ENCODE results near the gene AOPEP.
"Not testable (repeated sequence)": the region's sequence is repeated elsewhere in the genome, so short reads cannot be mapped to it uniquely, and the experiment has no call there.

Gene AOPEP

DNA sequence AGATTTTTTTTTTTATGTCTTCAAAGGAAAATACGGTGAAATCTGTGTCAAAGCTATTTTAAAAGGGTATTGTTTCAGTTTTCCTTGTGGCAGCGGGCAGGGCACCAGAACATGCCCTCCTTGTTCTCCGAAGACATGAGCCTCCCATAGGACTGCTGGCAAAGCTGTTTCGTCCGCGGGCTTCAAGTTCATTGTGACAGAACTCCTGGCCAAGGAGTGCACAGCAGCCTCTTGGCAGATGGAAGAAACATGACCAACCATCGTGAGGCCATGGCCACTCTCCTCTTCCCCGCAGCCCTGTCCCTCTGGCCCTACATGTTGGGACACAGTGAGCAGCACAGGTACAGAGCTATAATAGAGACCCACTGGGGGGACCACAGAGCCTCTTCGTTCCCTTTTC lies 99.5 kb downstream of the AOPEP start:
- no peaks in the 10 kb centered on the region for H3K27me3 ChIP-seq (ENCODE audit: control insufficient read depth, insufficient read depth, low read length)
- no peak overlapping the region for H3K4me3 ChIP-seq (ENCODE audit: low read depth, low read length)
- H3K79me2 ChIP-seq: no peaks in the 10 kb centered on the region
- no peak overlapping the region for H3K27ac ChIP-seq
- H3K4me1 ChIP-seq: peaks cover 10% of the 10 kb centered on the region
- H3K36me3 ChIP-seq (ENCODE audit: control insufficient read depth, insufficient read depth, low read length): no peaks in the 10 kb centered on the region
- H2AFZ ChIP-seq: no peak overlapping the region
- no peak overlapping the region for H3K9ac ChIP-seq
- H3K9me3 ChIP-seq (ENCODE audit: control insufficient read depth, low read length): no peaks in the 10 kb centered on the region
- TF ChIP-seq, protein P1, sequence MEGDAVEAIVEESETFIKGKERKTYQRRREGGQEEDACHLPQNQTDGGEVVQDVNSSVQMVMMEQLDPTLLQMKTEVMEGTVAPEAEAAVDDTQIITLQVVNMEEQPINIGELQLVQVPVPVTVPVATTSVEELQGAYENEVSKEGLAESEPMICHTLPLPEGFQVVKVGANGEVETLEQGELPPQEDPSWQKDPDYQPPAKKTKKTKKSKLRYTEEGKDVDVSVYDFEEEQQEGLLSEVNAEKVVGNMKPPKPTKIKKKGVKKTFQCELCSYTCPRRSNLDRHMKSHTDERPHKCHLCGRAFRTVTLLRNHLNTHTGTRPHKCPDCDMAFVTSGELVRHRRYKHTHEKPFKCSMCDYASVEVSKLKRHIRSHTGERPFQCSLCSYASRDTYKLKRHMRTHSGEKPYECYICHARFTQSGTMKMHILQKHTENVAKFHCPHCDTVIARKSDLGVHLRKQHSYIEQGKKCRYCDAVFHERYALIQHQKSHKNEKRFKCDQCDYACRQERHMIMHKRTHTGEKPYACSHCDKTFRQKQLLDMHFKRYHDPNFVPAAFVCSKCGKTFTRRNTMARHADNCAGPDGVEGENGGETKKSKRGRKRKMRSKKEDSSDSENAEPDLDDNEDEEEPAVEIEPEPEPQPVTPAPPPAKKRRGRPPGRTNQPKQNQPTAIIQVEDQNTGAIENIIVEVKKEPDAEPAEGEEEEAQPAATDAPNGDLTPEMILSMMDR (IDR thresholded peaks at IDR 0.05): no peak
- no peak overlapping the region for H3K4me2 ChIP-seq (ENCODE audit: low read length)

DNA sequence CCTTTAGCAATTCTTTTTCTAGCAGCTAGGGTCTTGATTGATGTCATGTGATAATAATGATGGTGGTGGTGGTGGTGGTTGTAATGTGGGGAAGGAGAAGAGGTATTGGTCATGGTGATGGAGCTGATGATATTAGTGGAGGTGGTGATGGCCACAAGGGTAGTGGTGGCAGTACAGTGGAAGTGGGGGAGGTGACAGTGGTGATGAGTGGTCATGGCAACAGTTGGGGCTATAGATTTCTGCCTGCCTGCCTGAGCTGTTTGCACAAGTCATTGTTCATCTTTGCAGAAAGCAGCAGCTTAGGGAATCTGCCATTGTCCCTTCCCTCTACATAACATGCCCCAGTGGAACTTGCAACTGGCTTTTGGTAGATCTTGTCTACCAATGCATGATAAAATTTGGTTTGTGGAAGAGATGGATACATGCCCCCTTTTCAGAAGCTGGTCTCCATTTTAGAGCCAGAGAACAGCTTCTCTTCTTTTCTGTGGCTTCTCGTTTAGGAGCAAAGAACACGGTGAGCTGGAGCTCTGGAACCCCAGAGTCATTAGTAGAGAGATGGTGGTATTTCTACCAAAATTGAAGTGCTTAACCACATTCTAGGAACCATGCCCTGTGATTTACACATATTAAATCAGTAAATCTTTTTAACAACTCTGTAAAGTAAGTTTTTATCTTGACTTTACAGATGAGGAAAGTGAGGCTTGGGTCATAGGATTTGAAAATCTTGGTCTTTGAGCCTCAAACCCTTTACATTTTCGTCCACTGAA lies 100.3 kb downstream of the AOPEP start:
- Histone ChIP-seq H3K36me3 (ENCODE audit: control insufficient read depth, insufficient read depth, low read length) (no peaks in the 10 kb centered on the region), H3K4me1 (peaks cover 10% of the 10 kb centered on the region), H3K9me3 (ENCODE audit: control insufficient read depth, low read length) (no peaks in the 10 kb centered on the region), H3K79me2 (no peaks in the 10 kb centered on the region), H3K4me2 (ENCODE audit: low read length) (no peak overlapping the region), H3K27me3 (ENCODE audit: control insufficient read depth, insufficient read depth, low read length) (no peaks in the 10 kb centered on the region), H2AFZ (no peak overlapping the region), H3K9ac (no peak overlapping the region), H3K27ac (no peak overlapping the region), H3K4me3 (ENCODE audit: low read depth, low read length) (no peak overlapping the region)
- TF ChIP-seq, protein P1 (IDR thresholded peaks at IDR 0.05): no peak

- Histone ChIP-seq H2AFZ (no peak overlapping the region), H3K79me2 (no peaks in the 10 kb centered on the region), H3K9ac (no peak overlapping the region), H3K36me3 (ENCODE audit: control insufficient read depth, insufficient read depth, low read length) (no peaks in the 10 kb centered on the region), H3K4me3 (ENCODE audit: low read depth, low read length) (no peak overlapping the region), H3K4me1 (peaks cover 5% of the 10 kb centered on the region), H3K4me2 (ENCODE audit: low read length) (no peak overlapping the region), H3K9me3 (ENCODE audit: control insufficient read depth, low read length) (no peaks in the 10 kb centered on the region), H3K27ac (no peak overlapping the region), H3K27me3 (ENCODE audit: control insufficient read depth, insufficient read depth, low read length) (no peaks in the 10 kb centered on the region)
- TF ChIP-seq, protein P1 (IDR thresholded peaks at IDR 0.05): no peak
Measured at GRCh38 chr9:94827584-94828304, 101.2 kb downstream of the AOPEP start.

DNA sequence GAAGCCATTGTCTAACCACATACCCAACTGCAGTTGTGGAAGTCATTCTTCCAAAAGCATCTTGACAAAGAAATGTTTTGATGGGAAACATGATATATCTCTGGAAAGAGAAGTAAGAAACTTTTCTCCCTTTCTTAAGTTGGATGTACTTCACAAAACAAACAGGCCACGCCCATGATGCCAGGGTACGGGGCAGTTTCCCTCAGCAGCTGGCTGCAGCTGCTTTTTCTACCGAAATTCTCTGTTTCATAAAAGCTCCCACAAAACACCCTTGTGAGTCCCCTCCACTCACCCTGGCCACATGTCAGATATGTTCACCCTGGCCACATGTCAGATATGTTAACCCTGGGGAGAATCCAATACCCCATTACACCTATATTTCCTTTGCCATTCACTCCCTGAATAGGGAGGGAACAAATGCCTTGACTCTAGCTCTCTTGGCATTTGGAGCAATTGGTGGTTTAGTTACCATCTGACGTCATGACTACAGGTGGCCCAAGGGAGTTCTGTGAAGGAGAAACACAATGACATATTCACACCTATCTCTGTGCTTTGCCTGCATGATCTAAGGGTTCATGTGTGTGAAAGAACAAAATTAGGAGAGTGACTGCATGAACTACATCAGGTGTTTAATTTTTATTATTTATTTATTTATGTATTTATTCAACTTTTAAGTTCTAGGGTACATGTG lies 103.0 kb downstream of the AOPEP start:
- H3K27ac ChIP-seq: no peak overlapping the region
- H3K9me3 ChIP-seq (ENCODE audit: control insufficient read depth, low read length): no peaks in the 10 kb centered on the region
- no peak overlapping the region for H2AFZ ChIP-seq
- no peak overlapping the region for H3K9ac ChIP-seq
- H3K4me2 ChIP-seq (ENCODE audit: low read length): no peak overlapping the region
- TF ChIP-seq, protein P1 (IDR thresholded peaks at IDR 0.05): no peak
- H3K4me3 ChIP-seq (ENCODE audit: low read depth, low read length): no peak overlapping the region
- H3K79me2 ChIP-seq: no peaks in the 10 kb centered on the region
- H3K4me1 ChIP-seq: peaks cover 2% of the 10 kb centered on the region
- H3K36me3 ChIP-seq (ENCODE audit: control insufficient read depth, insufficient read depth, low read length): no peaks in the 10 kb centered on the region
- no peaks in the 10 kb centered on the region for H3K27me3 ChIP-seq (ENCODE audit: control insufficient read depth, insufficient read depth, low read length)

- not testable (repeated sequence) for H3K4me1 ChIP-seq; H3K27me3 ChIP-seq (ENCODE audit: control insufficient read depth, insufficient read depth, low read length); H3K9ac ChIP-seq; H3K4me3 ChIP-seq (ENCODE audit: low read depth, low read length); H3K27ac ChIP-seq; H3K36me3 ChIP-seq (ENCODE audit: control insufficient read depth, insufficient read depth, low read length); H3K4me2 ChIP-seq (ENCODE audit: low read length); H2AFZ ChIP-seq; H3K9me3 ChIP-seq (ENCODE audit: control insufficient read depth, low read length); H3K79me2 ChIP-seq
Measured at GRCh38 chr9:94830071-94830604, 103.6 kb downstream of the AOPEP start.
